Endothelial cell of umbilical vein (primary cell): ENCODE results near the gene VPS45. TPM values are rescaled to one million over a fixed set of nuclear protein-coding genes. Genes with fewer than 3 reads are reported as not detected.
A peak's percentile ranks its signal among the peaks of the same experiment; 100 is the strongest.

ENCODE experiments used
- BruUV-seq: library from RNA; stranded (reverse); fragments of 400-500 nt; replicated peaks from 2 replicates; lab custom pipeline; 2021; lab: Mats Ljungman, UMichigan
- CTCF ChIA-PET: fragments of 300-600, 350-600 bp; sonication (Branson Sonifier 250); formaldehyde crosslinking; loops from one replicate; lab custom pipeline; 2021; ENCODE audit warnings: antibody characterized with exemption, inconsistent platforms; lab: Charles Lee
- POLR2A ChIA-PET: fragments of 300-600, 350-600 bp; sonication (Branson Sonifier 250); formaldehyde crosslinking; loops from one replicate; lab custom pipeline; 2021; ENCODE audit warnings: antibody characterized with exemption, inconsistent platforms; lab: Charles Lee
- DNase-seq: peaks from one replicate; pipeline ENCODE4 v3.0.0-alpha.2; 2011; ENCODE audit warnings: low read depth, low spot score
- FAIRE-seq: peaks from 2 replicates; lab custom pipeline; 2011; peaks lifted over from hg19 to GRCh38; lab: Jason Lieb, UNC
- H2AFZ ChIP-seq: 2 replicates; pipeline ENCODE4 v1.6.0; 2012; ENCODE audit warnings: low read depth, low read length, control low read depth, inconsistent platforms
- H3K27ac ChIP-seq: 2 replicates; pipeline ENCODE4 v1.5.1; 2011; ENCODE audit warnings: low read depth, mild to moderate bottlenecking, control low read depth, low read length, moderate library complexity; ENCODE audit not compliant: insufficient read depth
- H3K27me3 ChIP-seq, 2 experiments: 2 replicates each; pipeline versions ENCODE4 v1.6.0 to v1.6.1; 2011; ENCODE audit warnings: low read length in 2 of 2, mixed read lengths in 1 of 2; ENCODE audit not compliant: control insufficient read depth in 2 of 2, insufficient read depth in 2 of 2
- H3K36me3 ChIP-seq, 2 experiments: 2 replicates in 1 of 2; 3 replicates in 1 of 2; pipeline ENCODE4 v1.5.1; 2011; ENCODE audit warnings: low read length in 2 of 2, mild to moderate bottlenecking in 1 of 2, moderate library complexity in 1 of 2; ENCODE audit not compliant: control insufficient read depth in 2 of 2, insufficient read depth in 2 of 2; ENCODE audit errors: extremely low read depth in 1 of 2
- H3K4me1 ChIP-seq: 3 replicates; pipeline ENCODE4 v1.5.1; 2011; ENCODE audit warnings: mild to moderate bottlenecking, low read length; ENCODE audit not compliant: control insufficient read depth, insufficient read depth; ENCODE audit errors: extremely low read depth
- H3K4me2 ChIP-seq: 2 replicates; pipeline ENCODE4 v1.6.1; 2011; ENCODE audit warnings: low read length, control low read depth, mixed read lengths; ENCODE audit not compliant: insufficient read depth
- H3K4me3 ChIP-seq, 3 experiments: fragments of 200-600 bp in 1 of 3; sonication (generic), shearing (Covaris generic) in 1 of 3; replicated peaks in 1 of 3; 2 replicates each; pipeline ENCODE4 v1.5.1; 2011 to 2016; ENCODE audit warnings: control low read depth in 3 of 3, low read length in 3 of 3, mild to moderate bottlenecking in 2 of 3, inconsistent platforms in 1 of 3, low read depth in 1 of 3, moderate library complexity in 1 of 3; ENCODE audit not compliant: insufficient read depth in 1 of 3
- H3K79me2 ChIP-seq: 2 replicates; pipeline ENCODE4 v1.6.0; 2012; ENCODE audit warnings: low read length, inconsistent platforms; ENCODE audit not compliant: control insufficient read depth, insufficient read depth
- H3K9ac ChIP-seq: replicated peaks from 2 replicates; pipeline ENCODE3; 2011; ENCODE audit warnings: low read length, control low read depth; ENCODE audit not compliant: insufficient read depth; ENCODE audit errors: extremely low read depth
- H3K9me1 ChIP-seq: replicated peaks from 3 replicates; pipeline ENCODE4 v1.6.0; 2011; ENCODE audit warnings: mild to moderate bottlenecking, low read length; ENCODE audit not compliant: control insufficient read depth, insufficient read depth; ENCODE audit errors: extremely low read depth
- H3K9me3 ChIP-seq: replicated peaks from 2 replicates; pipeline ENCODE4 v1.5.1; 2012; ENCODE audit warnings: low read length, inconsistent platforms; ENCODE audit not compliant: control insufficient read depth, insufficient read depth
- H4K20me1 ChIP-seq: replicated peaks from 2 replicates; pipeline ENCODE3; 2011; ENCODE audit warnings: mild to moderate bottlenecking, low read length; ENCODE audit not compliant: control insufficient read depth, insufficient read depth; ENCODE audit errors: extremely low read depth
- dilution Hi-C: fragments of 300-500 bp; cut with MboI; formaldehyde crosslinking; loops from one replicate; pipeline ENCODE4 v1.15.0; 2019; ENCODE audit warnings: low sequenced_read_pairs; ENCODE audit not compliant: extremely low pct_ligation_motif_present
- intact Hi-C: fragments of 100-400 bp; cut with micrococcal nuclease; formaldehyde crosslinking; loops from one replicate; pipeline ENCODE4 v1.10.0; 2022
- polyA plus RNA-seq, 4 experiments: library from polyadenylated mRNA; depleted of rRNA in 3 of 4; stranded (reverse) in 3 of 4; unstranded in 1 of 4; fragments of >200 nt; gene quantifications; 2 replicates each; pipeline versions ENCODE4 v1.2.1 to v1.2.3, GENCODE V29; 2011 to 2012; ENCODE audit warnings: missing spikeins in 1 of 4
- total RNA-seq: library from RNA; stranded (reverse); gene quantifications from 2 replicates; pipeline ENCODE4 v1.2.3, GENCODE V29; 2021
- TF ChIP-seq, protein P1 (sequence below), 2 donors: IDR thresholded peaks; 1 replicate in 1 of 2; 2 replicates in 1 of 2; pipeline ENCODE4 v1.5.1; 2011; ENCODE audit warnings: low read length in 2 of 2, mild to moderate bottlenecking in 2 of 2, moderate library complexity in 2 of 2, control low read depth in 1 of 2, inconsistent platforms in 1 of 2, low read depth in 1 of 2; ENCODE audit not compliant: insufficient read depth in 1 of 2; ENCODE audit errors: extremely low read depth in 1 of 2
- TF ChIP-seq, protein P2 (sequence below): IDR thresholded peaks from 2 replicates; pipeline ENCODE4 v1.6.1; 2011; ENCODE audit not compliant: insufficient read depth, insufficient read length

The VPS45 gene
- total and polyA plus RNA-seq, 2 donors (not counting 3 experiments of a cell fraction or from before 2014, with no cell fraction given): 24.8 to 43.7 TPM

DNA sequence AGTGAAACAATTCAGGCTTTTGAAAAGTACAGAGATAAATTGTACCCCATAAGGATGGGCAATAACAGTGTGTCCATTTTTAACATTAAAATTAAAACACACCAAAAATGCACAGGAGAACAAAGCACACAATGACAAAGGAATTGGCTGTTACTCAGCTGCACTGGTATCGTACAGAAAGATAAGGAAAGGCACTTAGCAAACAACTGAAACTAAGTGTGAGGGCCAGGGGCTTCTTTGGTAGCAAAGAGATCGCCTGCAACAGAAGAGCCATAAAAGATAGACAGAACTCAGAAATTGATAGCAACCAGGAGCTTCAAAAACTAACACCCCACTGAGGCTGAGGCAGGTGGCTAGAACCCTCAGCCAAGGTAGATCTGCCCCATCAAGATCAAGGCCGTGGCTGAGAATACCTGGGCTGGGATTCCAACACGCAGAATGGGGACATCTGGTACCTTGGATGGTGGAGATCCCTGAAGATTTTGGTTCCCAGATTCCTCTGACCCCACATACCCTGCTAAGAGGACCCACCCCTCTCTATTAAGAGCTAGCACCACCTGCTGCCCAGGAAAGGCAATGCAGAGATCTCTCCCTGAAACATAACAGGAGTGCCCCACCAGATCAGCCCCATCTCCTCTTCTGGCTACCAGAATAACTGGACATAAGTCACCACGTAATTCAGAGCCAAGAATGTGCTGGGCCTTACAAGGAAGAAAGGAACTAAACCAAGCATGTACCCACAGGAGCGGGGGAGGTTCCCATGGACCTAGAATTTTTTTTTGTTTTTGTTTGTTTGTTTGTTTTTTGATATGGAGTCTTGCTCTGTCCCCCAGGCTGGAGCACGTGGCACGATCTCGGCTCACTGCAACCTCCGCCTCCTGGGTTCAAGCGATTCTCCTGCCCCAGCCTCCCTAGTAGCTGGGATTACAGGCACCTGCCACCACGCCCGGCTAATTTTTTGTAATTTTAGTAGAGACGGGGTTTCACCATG is 98.3 kb downstream of the VPS45 start:
- Histone ChIP-seq H3K9ac (no peak overlapping the region), H4K20me1 (no peaks in the 10 kb centered on the region), H3K4me2 (no peak overlapping the region), H3K27ac (no peak overlapping the region), H3K4me1 (peaks cover 18% of the 10 kb centered on the region), H3K79me2 (no peaks in the 10 kb centered on the region), H3K4me3 (no peak overlapping the region), H3K27me3 (no peaks in the 10 kb centered on the region), H3K36me3 (no peaks in the 10 kb centered on the region), H3K9me3 (no peaks in the 10 kb centered on the region), H2AFZ (no peak overlapping the region), H3K9me1 (no peaks in the 10 kb centered on the region)
- ChIA-PET POLR2A (no interaction called here), CTCF (interaction anchor here (0.6 to 4.1 kb wide), 30 partner anchors 8 to 222 kb away, joined by 3 to 110 read pairs (median 6); partner anchors contain the start of genes PLEKHO1 and VPS45)
- FAIRE-seq: peak; percentile 70
- intact Hi-C loops: loop anchor here (5.0 kb wide), 1 partner anchor 154 kb away; the partner anchor contains the start of gene OTUD7B
- no TSS peak for BruUV-seq
- dilution Hi-C loops: no loop called here
- DNase-seq: peak; percentile 54
- TF ChIP-seq, protein P1, sequence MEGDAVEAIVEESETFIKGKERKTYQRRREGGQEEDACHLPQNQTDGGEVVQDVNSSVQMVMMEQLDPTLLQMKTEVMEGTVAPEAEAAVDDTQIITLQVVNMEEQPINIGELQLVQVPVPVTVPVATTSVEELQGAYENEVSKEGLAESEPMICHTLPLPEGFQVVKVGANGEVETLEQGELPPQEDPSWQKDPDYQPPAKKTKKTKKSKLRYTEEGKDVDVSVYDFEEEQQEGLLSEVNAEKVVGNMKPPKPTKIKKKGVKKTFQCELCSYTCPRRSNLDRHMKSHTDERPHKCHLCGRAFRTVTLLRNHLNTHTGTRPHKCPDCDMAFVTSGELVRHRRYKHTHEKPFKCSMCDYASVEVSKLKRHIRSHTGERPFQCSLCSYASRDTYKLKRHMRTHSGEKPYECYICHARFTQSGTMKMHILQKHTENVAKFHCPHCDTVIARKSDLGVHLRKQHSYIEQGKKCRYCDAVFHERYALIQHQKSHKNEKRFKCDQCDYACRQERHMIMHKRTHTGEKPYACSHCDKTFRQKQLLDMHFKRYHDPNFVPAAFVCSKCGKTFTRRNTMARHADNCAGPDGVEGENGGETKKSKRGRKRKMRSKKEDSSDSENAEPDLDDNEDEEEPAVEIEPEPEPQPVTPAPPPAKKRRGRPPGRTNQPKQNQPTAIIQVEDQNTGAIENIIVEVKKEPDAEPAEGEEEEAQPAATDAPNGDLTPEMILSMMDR (IDR thresholded peaks at IDR 0.05; ENCODE audit: extremely low read depth in 1 of 2, insufficient read depth in 1 of 2, low read depth in 1 of 2, low read length in 2 of 2): peak; percentile 76
- TF ChIP-seq, protein P2, sequence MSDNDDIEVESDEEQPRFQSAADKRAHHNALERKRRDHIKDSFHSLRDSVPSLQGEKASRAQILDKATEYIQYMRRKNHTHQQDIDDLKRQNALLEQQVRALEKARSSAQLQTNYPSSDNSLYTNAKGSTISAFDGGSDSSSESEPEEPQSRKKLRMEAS: no peak
